ENCODE data around the gene ENPEP. TPM values are rescaled to one million over a fixed set of nuclear protein-coding genes. Genes with fewer than 3 reads are reported as not detected.

ENPEP gene
- total and polyA plus RNA-seq, 9 donors, result 0.91 to 4.7 (median 2.2) TPM

GRCh38 chr4:110611968-110612447 lies 136.1 kb downstream of the ENPEP start:
- Histone ChIP-seq H3K4me1 (ENCODE audit: insufficient read depth) (no peaks in the 10 kb centered on the region), H3K27me3 (no peaks in the 10 kb centered on the region), H3K36me3 (no peaks in the 10 kb centered on the region), H3K9me3 (peaks cover 0 to 5% of the 10 kb centered on the region in 2 donors), H3K4me3 (no peak overlapping the region), H3K27ac (no peak overlapping the region)
- TF ChIP-seq, protein P1, sequence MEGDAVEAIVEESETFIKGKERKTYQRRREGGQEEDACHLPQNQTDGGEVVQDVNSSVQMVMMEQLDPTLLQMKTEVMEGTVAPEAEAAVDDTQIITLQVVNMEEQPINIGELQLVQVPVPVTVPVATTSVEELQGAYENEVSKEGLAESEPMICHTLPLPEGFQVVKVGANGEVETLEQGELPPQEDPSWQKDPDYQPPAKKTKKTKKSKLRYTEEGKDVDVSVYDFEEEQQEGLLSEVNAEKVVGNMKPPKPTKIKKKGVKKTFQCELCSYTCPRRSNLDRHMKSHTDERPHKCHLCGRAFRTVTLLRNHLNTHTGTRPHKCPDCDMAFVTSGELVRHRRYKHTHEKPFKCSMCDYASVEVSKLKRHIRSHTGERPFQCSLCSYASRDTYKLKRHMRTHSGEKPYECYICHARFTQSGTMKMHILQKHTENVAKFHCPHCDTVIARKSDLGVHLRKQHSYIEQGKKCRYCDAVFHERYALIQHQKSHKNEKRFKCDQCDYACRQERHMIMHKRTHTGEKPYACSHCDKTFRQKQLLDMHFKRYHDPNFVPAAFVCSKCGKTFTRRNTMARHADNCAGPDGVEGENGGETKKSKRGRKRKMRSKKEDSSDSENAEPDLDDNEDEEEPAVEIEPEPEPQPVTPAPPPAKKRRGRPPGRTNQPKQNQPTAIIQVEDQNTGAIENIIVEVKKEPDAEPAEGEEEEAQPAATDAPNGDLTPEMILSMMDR (IDR thresholded peaks at IDR 0.05), result no peak
- TF ChIP-seq POLR2A (IDR thresholded peaks at IDR 0.05), result no peak
- TF ChIP-seq EP300 (IDR thresholded peaks at IDR 0.05), result no peak
- intact Hi-C loops (cut with DNase I), result no loop called here
- WGBS, 3 donors, result 4 to 6% (median 5%) methylated on average over 30 of the region's 30 CpGs
- no peak for DNase-seq

DNA sequence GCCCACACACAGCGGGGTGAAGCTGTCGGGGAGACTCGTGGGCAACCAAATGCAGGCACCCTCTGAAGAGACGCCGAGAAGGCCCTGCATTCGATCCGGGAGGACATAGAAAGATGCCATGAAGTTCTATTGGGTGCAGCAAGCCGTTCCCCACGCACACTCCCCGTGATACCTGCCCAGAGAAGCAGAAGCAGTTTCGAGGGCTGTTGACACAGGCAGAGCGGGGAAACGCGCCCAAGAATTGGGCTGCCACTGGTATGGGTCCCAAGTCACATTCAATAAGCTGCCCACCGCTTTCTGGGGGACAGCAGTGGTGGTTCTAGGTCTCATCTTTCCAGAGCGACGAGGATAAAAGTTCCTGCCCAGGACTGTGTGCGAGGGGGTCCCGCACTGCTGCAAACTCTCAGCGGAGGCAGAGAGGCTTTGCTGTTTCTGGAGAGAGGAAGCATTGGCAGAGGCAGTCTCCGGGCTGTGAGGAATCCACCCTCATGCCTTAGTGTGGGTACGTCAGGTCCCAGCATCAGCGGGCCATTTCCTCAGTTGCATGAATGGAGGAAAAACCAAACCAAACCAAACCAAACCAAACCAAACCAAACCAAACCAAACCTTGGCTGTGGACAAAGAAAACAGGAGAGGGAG lies 136.8 kb downstream of the ENPEP start:
- intact Hi-C loops (cut with DNase I), result no loop called here
- no peaks in the 10 kb centered on the region for H3K4me1 ChIP-seq (ENCODE audit: insufficient read depth)
- H3K4me3 ChIP-seq, result no peak overlapping the region
- no peaks in the 10 kb centered on the region for H3K36me3 ChIP-seq
- WGBS, 3 donors, result 7 to 12% (median 8%) methylated on average over 21 to 23 of the region's 23 CpGs
- DNase-seq, result no peak
- no peak for TF ChIP-seq POLR2A (IDR thresholded peaks at IDR 0.05)
- TF ChIP-seq, protein P1 (IDR thresholded peaks at IDR 0.05), result no peak
- no peak for TF ChIP-seq EP300 (IDR thresholded peaks at IDR 0.05)
- H3K27me3 ChIP-seq, result no peaks in the 10 kb centered on the region
- peaks cover 0 to 5% of the 10 kb centered on the region in 2 donors for H3K9me3 ChIP-seq
- no peak overlapping the region for H3K27ac ChIP-seq

DNA sequence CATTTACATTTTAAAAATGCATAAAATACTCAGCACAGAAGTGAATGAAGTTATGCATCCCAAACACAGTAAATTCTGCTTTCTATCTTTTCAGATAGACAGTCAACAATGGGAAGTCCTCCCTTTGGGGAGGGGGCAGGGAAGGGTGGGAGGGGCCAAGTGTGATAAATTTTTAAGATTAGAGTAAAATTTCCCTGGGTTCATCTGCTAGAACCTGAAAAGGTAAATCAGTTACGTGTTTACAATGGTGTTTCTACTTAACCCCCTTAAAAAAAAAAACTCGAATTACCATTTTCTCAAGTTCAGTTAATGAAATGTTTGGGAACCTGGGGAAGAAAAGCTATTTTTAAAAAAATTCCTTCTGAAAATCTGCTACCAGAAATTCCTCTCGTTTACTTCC lies 137.8 kb downstream of the ENPEP start:
- Histone ChIP-seq H3K27ac (no peak overlapping the region), H3K36me3 (no peaks in the 10 kb centered on the region), H3K4me3 (no peak overlapping the region), H3K27me3 (no peaks in the 10 kb centered on the region), H3K9me3 (peaks cover 0 to 10% of the 10 kb centered on the region in 2 donors), H3K4me1 (ENCODE audit: insufficient read depth) (peaks cover 3% of the 10 kb centered on the region)
- 12 to 17% (median 15%) methylated on average over 3 of the region's 3 CpGs for WGBS, 3 donors
- intact Hi-C loops (cut with DNase I), result no loop called here
- TF ChIP-seq POLR2A (IDR thresholded peaks at IDR 0.05) (no peak), EP300 (IDR thresholded peaks at IDR 0.05) (no peak)
- TF ChIP-seq, protein P1 (IDR thresholded peaks at IDR 0.05), result no peak
- DNase-seq, result no peak

DNA sequence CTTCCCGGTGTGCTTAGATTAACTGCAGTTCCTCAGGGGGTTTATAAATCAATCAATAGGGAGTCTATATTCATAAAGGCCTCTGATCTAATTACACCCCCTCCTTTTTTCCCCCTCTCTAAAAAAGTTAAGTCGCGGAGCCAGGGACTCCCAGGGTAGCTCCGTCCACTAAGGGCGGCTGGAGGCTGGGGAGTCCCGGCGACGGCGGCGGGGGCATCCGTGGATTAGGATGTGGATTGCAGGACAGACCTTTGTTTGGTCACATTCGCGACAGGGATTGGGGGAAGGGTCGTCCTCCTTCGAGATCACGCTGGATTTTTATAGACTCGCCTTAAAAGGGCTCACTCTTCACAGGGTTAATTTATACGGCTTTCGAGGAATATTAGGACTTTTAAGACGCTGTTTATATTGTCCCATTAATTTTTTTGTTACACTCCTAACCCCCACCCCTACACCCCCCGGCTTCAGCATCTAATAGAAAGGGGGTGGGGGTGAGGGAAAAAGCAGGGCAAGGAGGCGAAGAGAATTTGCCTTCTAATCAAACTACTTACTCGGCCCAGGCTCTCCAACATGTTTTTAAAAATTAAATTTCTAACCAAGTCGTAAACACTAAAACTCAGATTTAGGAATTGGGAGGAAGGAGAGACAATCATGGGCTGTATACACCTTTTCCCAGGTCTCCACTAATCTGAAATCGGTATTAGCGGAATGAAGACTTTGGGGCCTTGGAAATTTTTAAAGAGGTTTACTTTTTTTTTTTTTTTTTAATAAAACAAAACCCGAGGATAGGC lies 138.4 kb downstream of the ENPEP start:
- no peak overlapping the region for H3K27ac ChIP-seq
- TF ChIP-seq, protein P1 (IDR thresholded peaks at IDR 0.05), result no peak
- no peak for TF ChIP-seq EP300 (IDR thresholded peaks at IDR 0.05)
- no peak for TF ChIP-seq POLR2A (IDR thresholded peaks at IDR 0.05)
- no peaks in the 10 kb centered on the region for H3K36me3 ChIP-seq
- no peak for DNase-seq
- H3K27me3 ChIP-seq, result no peaks in the 10 kb centered on the region
- H3K9me3 ChIP-seq, result peaks cover 0 to 10% of the 10 kb centered on the region in 2 donors
- H3K4me1 ChIP-seq (ENCODE audit: insufficient read depth), result peaks cover 3% of the 10 kb centered on the region
- H3K4me3 ChIP-seq, result no peak overlapping the region
- 14 to 15% (median 15%) methylated on average over 27 of the region's 27 CpGs for WGBS, 3 donors
- intact Hi-C loops (cut with DNase I), result no loop called here

Small RNA genes lying within 50 kb of the gene (small RNA-seq; reads per million reads assigned to genes)
- gene RF00494, result not detected

Other genes with a start within 250 kb of the ENPEP start
- under 1 TPM in 2 of 7 donors, not detected in 5; 0.15 to 0.24 TPM for gene PITX2, start 146.9 kb downstream of the ENPEP start, total RNA-seq
- not detected for gene PITX2, start 146.9 kb downstream of the ENPEP start, polyA plus RNA-seq